PC-9 (cell line): Measurements from ENCODE around the gene RUNX1.

Source experiments
- CTCF ChIP-seq: fragments of 200-600 bp; sonication (generic); conservative IDR thresholded peaks from 2 replicates; pipeline ENCODE4 v1.6.1; 2017; ENCODE audit warnings: mixed run types, antibody characterized with exemption, mild to moderate bottlenecking, moderate library complexity
- EZH2 ChIP-seq: fragments of 200-600 bp; sonication (generic); IDR thresholded peaks from 2 replicates; pipeline ENCODE4 v1.8.0; 2017; ENCODE audit warnings: antibody characterized with exemption, low read depth

GRCh38 chr21:34878940-34879339 lies 170.2 kb downstream of the RUNX1 start:
- TF ChIP-seq EZH2 (no peak), CTCF (no peak)
